Measurements from ENCODE around the gene CCDC186.

Gene CCDC186

GRCh38 chr10:114078346-114078745 lies 95.7 kb downstream of the CCDC186 start:
- no peak overlapping the region for H3K9ac ChIP-seq (ENCODE audit: low read length)

GRCh38 chr10:114077815-114078219 lies 96.2 kb downstream of the CCDC186 start:
- H3K4me3 ChIP-seq (ENCODE audit: insufficient read depth in 1 of 2, low read depth in 1 of 2, low read length in 2 of 2), result no peak overlapping the region
- H3K23ac ChIP-seq (ENCODE audit: low read length in 2 of 2), result no peak overlapping the region
- no peak overlapping the region for H2BK15ac ChIP-seq (ENCODE audit: low read depth, poor library complexity, severe bottlenecking)
- no peaks in the 10 kb centered on the region for H3K9me3 ChIP-seq (ENCODE audit: control insufficient read depth, low read length)
- no peaks in the 10 kb centered on the region for H3K36me3 ChIP-seq (ENCODE audit: control insufficient read depth in 1 of 2, insufficient read depth in 2 of 2, low read depth in 1 of 2, low read length in 2 of 2)
- no peak overlapping the region for H3K14ac ChIP-seq (ENCODE audit: low read length in 2 of 2)
- no peak overlapping the region for H2BK12ac ChIP-seq (ENCODE audit: low read length in 2 of 2)
- no peak overlapping the region for H2AFZ ChIP-seq (ENCODE audit: low read depth, low read length)
- H4K91ac ChIP-seq (ENCODE audit: low read length), result no peak overlapping the region
- peaks cover 0 to 18% of the 10 kb centered on the region in 2 experiments for H3K27me3 ChIP-seq (ENCODE audit: control insufficient read depth in 1 of 2, insufficient read depth in 1 of 2, low read length in 2 of 2)
- H3K4me1 ChIP-seq (ENCODE audit: control insufficient read depth, insufficient read depth, low read depth, low read length), result no peaks in the 10 kb centered on the region
- no peak overlapping the region for H3K4me2 ChIP-seq (ENCODE audit: low read length, poor library complexity, severe bottlenecking)
- 84% methylated on average over 9 of the region's 9 CpGs for WGBS
- H2BK5ac ChIP-seq (ENCODE audit: low read depth, low read length, poor library complexity, severe bottlenecking), result no peak overlapping the region
- H3K79me1 ChIP-seq (replicated peaks; ENCODE audit: low read length, poor library complexity, severe bottlenecking), result no peaks in the 10 kb centered on the region
- H3K18ac ChIP-seq (ENCODE audit: low read depth in 1 of 2, low read length in 2 of 2), result no peak overlapping the region
- H3K4ac ChIP-seq (ENCODE audit: low read depth in 1 of 2, low read length in 2 of 2), result no peak overlapping the region
- no peak overlapping the region for H3K27ac ChIP-seq (ENCODE audit: low read length, poor library complexity, severe bottlenecking)
- no peak for DNase-seq
- no peak overlapping the region for H2AK5ac ChIP-seq (ENCODE audit: low read length, severe bottlenecking)
- H2BK120ac ChIP-seq (ENCODE audit: low read depth, low read length), result no peak overlapping the region
- no peak overlapping the region for H3K9ac ChIP-seq (ENCODE audit: low read length)
- H4K8ac ChIP-seq (ENCODE audit: low read length), result no peak overlapping the region

More at GRCh38 chr10:114078346-114078745, 95.7 kb downstream of the CCDC186 start:
- Histone ChIP-seq H3K4me2 (ENCODE audit: low read length, poor library complexity, severe bottlenecking) (no peak overlapping the region), H3K4me1 (ENCODE audit: control insufficient read depth, insufficient read depth, low read depth, low read length) (no peaks in the 10 kb centered on the region), H3K36me3 (ENCODE audit: control insufficient read depth in 1 of 2, insufficient read depth in 2 of 2, low read depth in 1 of 2, low read length in 2 of 2) (no peaks in the 10 kb centered on the region), H3K14ac (ENCODE audit: low read length in 2 of 2) (no peak overlapping the region), H3K79me1 (replicated peaks; ENCODE audit: low read length, poor library complexity, severe bottlenecking) (no peaks in the 10 kb centered on the region), H3K27me3 (ENCODE audit: control insufficient read depth in 1 of 2, insufficient read depth in 1 of 2, low read length in 2 of 2) (peaks cover 0 to 18% of the 10 kb centered on the region in 2 experiments), H2AK5ac (ENCODE audit: low read length, severe bottlenecking) (no peak overlapping the region), H3K4me3 (ENCODE audit: insufficient read depth in 1 of 2, low read depth in 1 of 2, low read length in 2 of 2) (no peak overlapping the region), H2BK12ac (ENCODE audit: low read length in 2 of 2) (no peak overlapping the region), H4K8ac (ENCODE audit: low read length) (no peak overlapping the region), H3K9me3 (ENCODE audit: control insufficient read depth, low read length) (no peaks in the 10 kb centered on the region), H2BK5ac (ENCODE audit: low read depth, low read length, poor library complexity, severe bottlenecking) (no peak overlapping the region), H2BK15ac (ENCODE audit: low read depth, poor library complexity, severe bottlenecking) (no peak overlapping the region), H4K91ac (ENCODE audit: low read length) (no peak overlapping the region), H3K18ac (ENCODE audit: low read depth in 1 of 2, low read length in 2 of 2) (no peak overlapping the region), H3K27ac (ENCODE audit: low read length, poor library complexity, severe bottlenecking) (no peak overlapping the region), H3K23ac (ENCODE audit: low read length in 2 of 2) (no peak overlapping the region), H2BK120ac (ENCODE audit: low read depth, low read length) (no peak overlapping the region), H3K4ac (ENCODE audit: low read depth in 1 of 2, low read length in 2 of 2) (no peak overlapping the region), H2AFZ (ENCODE audit: low read depth, low read length) (no peak overlapping the region)
- WGBS, result 95% methylated on average over 4 of the region's 6 CpGs
- no peak for DNase-seq

GRCh38 chr10:114077347-114077746 lies 96.7 kb downstream of the CCDC186 start:
- Histone ChIP-seq H3K9me3 (ENCODE audit: control insufficient read depth, low read length) (no peaks in the 10 kb centered on the region), H3K4ac (ENCODE audit: low read depth in 1 of 2, low read length in 2 of 2) (no peak overlapping the region), H3K27ac (ENCODE audit: low read length, poor library complexity, severe bottlenecking) (no peak overlapping the region), H3K4me3 (ENCODE audit: insufficient read depth in 1 of 2, low read depth in 1 of 2, low read length in 2 of 2) (no peak overlapping the region), H3K18ac (ENCODE audit: low read depth in 1 of 2, low read length in 2 of 2) (no peak overlapping the region), H3K14ac (ENCODE audit: low read length in 2 of 2) (no peak overlapping the region), H3K4me2 (ENCODE audit: low read length, poor library complexity, severe bottlenecking) (no peak overlapping the region), H2BK120ac (ENCODE audit: low read depth, low read length) (no peak overlapping the region), H3K27me3 (ENCODE audit: control insufficient read depth in 1 of 2, insufficient read depth in 1 of 2, low read length in 2 of 2) (peaks cover 0 to 18% of the 10 kb centered on the region in 2 experiments), H2BK12ac (ENCODE audit: low read length in 2 of 2) (no peak overlapping the region), H3K4me1 (ENCODE audit: control insufficient read depth, insufficient read depth, low read depth, low read length) (no peaks in the 10 kb centered on the region), H2AK5ac (ENCODE audit: low read length, severe bottlenecking) (no peak overlapping the region), H3K79me1 (replicated peaks; ENCODE audit: low read length, poor library complexity, severe bottlenecking) (no peaks in the 10 kb centered on the region), H4K8ac (ENCODE audit: low read length) (no peak overlapping the region), H3K36me3 (ENCODE audit: control insufficient read depth in 1 of 2, insufficient read depth in 2 of 2, low read depth in 1 of 2, low read length in 2 of 2) (no peaks in the 10 kb centered on the region), H4K91ac (ENCODE audit: low read length) (no peak overlapping the region), H2BK15ac (ENCODE audit: low read depth, poor library complexity, severe bottlenecking) (no peak overlapping the region), H3K23ac (ENCODE audit: low read length in 2 of 2) (no peak overlapping the region), H3K9ac (ENCODE audit: low read length) (no peak overlapping the region), H2BK5ac (ENCODE audit: low read depth, low read length, poor library complexity, severe bottlenecking) (no peak overlapping the region), H2AFZ (ENCODE audit: low read depth, low read length) (no peak overlapping the region)
- 100% methylated on average over 1 of the region's 1 CpG for WGBS
- DNase-seq, result no peak

GRCh38 chr10:114075093-114075492 lies 98.9 kb downstream of the CCDC186 start:
- no peak for DNase-seq
- Histone ChIP-seq H2BK15ac (ENCODE audit: low read depth, poor library complexity, severe bottlenecking) (no peak overlapping the region), H3K36me3 (ENCODE audit: control insufficient read depth in 1 of 2, insufficient read depth in 2 of 2, low read depth in 1 of 2, low read length in 2 of 2) (no peaks in the 10 kb centered on the region), H2BK120ac (ENCODE audit: low read depth, low read length) (no peak overlapping the region), H3K4me2 (ENCODE audit: low read length, poor library complexity, severe bottlenecking) (no peak overlapping the region), H2AFZ (ENCODE audit: low read depth, low read length) (no peak overlapping the region), H3K9me3 (ENCODE audit: control insufficient read depth, low read length) (no peaks in the 10 kb centered on the region), H3K18ac (ENCODE audit: low read depth in 1 of 2, low read length in 2 of 2) (no peak overlapping the region), H3K23ac (ENCODE audit: low read length in 2 of 2) (no peak overlapping the region), H3K4ac (ENCODE audit: low read depth in 1 of 2, low read length in 2 of 2) (no peak overlapping the region), H4K91ac (ENCODE audit: low read length) (no peak overlapping the region), H2AK5ac (ENCODE audit: low read length, severe bottlenecking) (no peak overlapping the region), H2BK5ac (ENCODE audit: low read depth, low read length, poor library complexity, severe bottlenecking) (no peak overlapping the region), H3K4me3 (ENCODE audit: insufficient read depth in 1 of 2, low read depth in 1 of 2, low read length in 2 of 2) (no peak overlapping the region), H3K27me3 (ENCODE audit: control insufficient read depth in 1 of 2, insufficient read depth in 1 of 2, low read length in 2 of 2) (peaks cover 0 to 18% of the 10 kb centered on the region in 2 experiments), H3K4me1 (ENCODE audit: control insufficient read depth, insufficient read depth, low read depth, low read length) (no peaks in the 10 kb centered on the region), H2BK12ac (ENCODE audit: low read length in 2 of 2) (no peak overlapping the region), H3K27ac (ENCODE audit: low read length, poor library complexity, severe bottlenecking) (no peak overlapping the region), H3K9ac (ENCODE audit: low read length) (no peak overlapping the region), H4K8ac (ENCODE audit: low read length) (no peak overlapping the region), H3K14ac (ENCODE audit: low read length in 2 of 2) (no peak overlapping the region), H3K79me1 (replicated peaks; ENCODE audit: low read length, poor library complexity, severe bottlenecking) (no peaks in the 10 kb centered on the region)
- WGBS, result 86% methylated on average over 6 of the region's 6 CpGs
